Right atrium auricular region (tissue), 2 donors: ENCODE results near the gene P2RX5. TPM values are rescaled to one million over a fixed set of nuclear protein-coding genes. Genes with fewer than 3 reads are reported as not detected.
A peak's percentile ranks its signal among the peaks of the same experiment; 100 is the strongest.

ENCODE experiments used
- DNase-seq: peaks from one replicate; pipeline ENCODE4 v3.0.0-alpha.2; 2019; ENCODE audit warnings: low spot score
- H3K27ac ChIP-seq, 2 donors: fragments of 200-600 bp; sonication (generic); 1 replicate in 1 of 2; 2 replicates in 1 of 2; pipeline ENCODE4 v1.5.1; 2016 to 2019
- H3K27me3 ChIP-seq, 2 donors: fragments of 200-600 bp; sonication (generic); one replicate each; pipeline versions ENCODE4 v1.5.1 to v1.6.0; 2017 to 2019
- H3K36me3 ChIP-seq: fragments of 200-600 bp; sonication (generic); one replicate; pipeline ENCODE4 v1.5.1; 2016
- H3K4me1 ChIP-seq, 2 donors: fragments of 200-600 bp; sonication (generic); one replicate each; pipeline versions ENCODE4 v1.5.1 to v1.6.0; 2017 to 2019
- H3K4me3 ChIP-seq, 2 donors: fragments of 200-600 bp; sonication (generic); 1 replicate in 1 of 2; 2 replicates in 1 of 2; pipeline ENCODE4 v1.5.1; 2017 to 2019; ENCODE audit warnings: mild to moderate bottlenecking in 1 of 2, moderate library complexity in 1 of 2
- H3K9me3 ChIP-seq, 2 donors: fragments of 200-600 bp; sonication (generic); one replicate each; pipeline ENCODE4 v1.5.1; 2019
- CTCF ChIP-seq, 2 donors: fragments of 200-600 bp; sonication (generic); IDR thresholded peaks; one replicate each; pipeline ENCODE4 v1.5.1; 2019; ENCODE audit warnings: antibody characterized with exemption in 2 of 2
- total RNA-seq, 2 donors: library from RNA; depleted of rRNA; stranded (reverse); fragments of >200 nt; gene quantifications; one replicate each; pipeline ENCODE4 v1.1.0, GENCODE V29; 2016

The P2RX5 gene
- total RNA-seq, 2 donors from 2014 or later = 5.4 to 8.1 TPM

- Histone ChIP-seq H3K36me3 (peaks cover 27% of the 10 kb centered on the region), H3K27me3 (no peaks in the 10 kb centered on the region), H3K4me3 (no peak overlapping the region), H3K9me3 (no peaks in the 10 kb centered on the region), H3K27ac (no peak overlapping the region), H3K4me1 (peaks cover 0 to 8% of the 10 kb centered on the region in 2 donors)
- no peak for TF ChIP-seq CTCF (IDR thresholded peaks at IDR 0.05)
- DNase-seq = no peak
Measured at GRCh38 chr17:3645310-3645709, 50.6 kb downstream of the P2RX5 start.

- Histone ChIP-seq H3K4me1 (peaks cover 0 to 14% of the 10 kb centered on the region in 2 donors), H3K27ac (no peak overlapping the region), H3K27me3 (no peaks in the 10 kb centered on the region), H3K36me3 (peaks cover 15% of the 10 kb centered on the region), H3K9me3 (no peaks in the 10 kb centered on the region), H3K4me3 (no peak overlapping the region)
- no peak for TF ChIP-seq CTCF (IDR thresholded peaks at IDR 0.05)
- no peak for DNase-seq
Measured at GRCh38 chr17:3643889-3644349, 52.0 kb downstream of the P2RX5 start.

DNA sequence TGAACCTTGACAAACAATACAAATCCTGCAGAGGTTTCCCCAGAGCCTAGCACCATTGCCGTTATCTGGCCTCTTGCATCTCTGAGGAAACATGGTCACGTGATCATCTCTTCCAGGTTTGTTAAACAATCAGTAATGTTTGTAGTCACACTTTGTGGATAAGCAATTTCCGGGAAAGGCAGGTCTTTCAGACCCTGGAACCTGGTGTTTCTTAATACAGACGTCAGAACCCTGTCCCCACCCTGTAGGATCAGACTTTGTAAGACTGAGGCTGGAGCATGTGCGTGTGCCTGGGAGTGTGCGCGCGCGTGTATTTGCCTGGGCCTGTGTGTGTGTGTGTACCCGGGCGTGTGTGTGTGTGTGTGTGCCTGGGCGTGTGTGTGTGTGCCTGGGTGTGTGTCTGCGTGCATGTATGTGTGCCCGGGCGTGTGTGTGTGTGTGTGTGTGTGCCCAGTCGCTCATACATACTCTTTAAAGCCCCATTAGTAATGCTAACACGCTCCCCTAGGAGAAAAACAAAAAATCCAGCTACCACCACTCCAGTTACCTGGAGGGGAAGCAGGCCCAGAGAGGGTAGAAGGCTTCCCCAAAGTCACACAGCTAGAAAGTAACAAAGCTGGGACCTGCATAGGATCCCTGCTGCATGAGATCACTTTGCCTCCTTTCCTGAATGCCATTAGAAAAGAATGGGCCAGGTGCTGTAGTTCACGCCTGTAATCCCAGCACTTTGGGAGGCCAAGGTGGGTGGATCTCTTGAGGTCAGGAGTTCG is 54.1 kb downstream of the P2RX5 start:
- H3K36me3 ChIP-seq = no peaks in the 10 kb centered on the region
- no peak overlapping the region for H3K27ac ChIP-seq
- no peak for TF ChIP-seq CTCF (IDR thresholded peaks at IDR 0.05)
- no peak overlapping the region for H3K4me3 ChIP-seq
- DNase-seq = no peak
- no peaks in the 10 kb centered on the region for H3K27me3 ChIP-seq
- peaks cover 0 to 24% of the 10 kb centered on the region in 2 donors for H3K4me1 ChIP-seq
- no peaks in the 10 kb centered on the region for H3K9me3 ChIP-seq

- no peak overlapping the region for H3K4me3 ChIP-seq
- no peaks in the 10 kb centered on the region for H3K9me3 ChIP-seq
- no peak for DNase-seq
- peaks cover 0 to 25% of the 10 kb centered on the region in 2 donors for H3K4me1 ChIP-seq
- H3K36me3 ChIP-seq = no peaks in the 10 kb centered on the region
- peak overlapping the region; percentile 51 to 55 for H3K27ac ChIP-seq
- no peak for TF ChIP-seq CTCF (IDR thresholded peaks at IDR 0.05)
- no peaks in the 10 kb centered on the region for H3K27me3 ChIP-seq
Measured at GRCh38 chr17:3641014-3641413, 54.9 kb downstream of the P2RX5 start.

GRCh38 chr17:3639981-3640596 is 55.9 kb downstream of the P2RX5 start:
- Histone ChIP-seq H3K9me3 (no peaks in the 10 kb centered on the region), H3K4me3 (no peak overlapping the region), H3K4me1 (peaks cover 0 to 31% of the 10 kb centered on the region in 2 donors), H3K36me3 (no peaks in the 10 kb centered on the region), H3K27ac (peak overlapping the region; percentile 51 to 55), H3K27me3 (no peaks in the 10 kb centered on the region)
- no peak for TF ChIP-seq CTCF (IDR thresholded peaks at IDR 0.05)
- no peak for DNase-seq
